KOPT-K1 (cell line): ENCODE results near the gene MSI2.

Source experiments
- H3K27ac ChIP-seq: fragments of 200-600 bp; sonication (generic); 2 replicates; pipeline ENCODE4 v1.5.1; 2016; ENCODE audit warnings: antibody characterized with exemption, mild to moderate bottlenecking, low read depth, low read length; ENCODE audit not compliant: poor library complexity, severe bottlenecking
- H3K36me3 ChIP-seq: fragments of 200-600 bp; sonication (generic); 2 replicates; pipeline ENCODE4 v1.5.1; 2017; ENCODE audit warnings: antibody characterized with exemption, mild to moderate bottlenecking, low read length, moderate library complexity; ENCODE audit not compliant: insufficient read depth
- H3K9me3 ChIP-seq: fragments of 200-600 bp; sonication (generic); 2 replicates; pipeline ENCODE4 v1.5.1; 2017; ENCODE audit warnings: antibody characterized with exemption, low read length, mild to moderate bottlenecking; ENCODE audit not compliant: insufficient read depth, poor library complexity, severe bottlenecking

The MSI2 gene

GRCh38 chr17:57363580-57363979 is 107.3 kb downstream of the MSI2 start:
- Histone ChIP-seq H3K27ac (peak overlapping the region; percentile 72), H3K36me3 (peaks cover 39% of the 10 kb centered on the region), H3K9me3 (no peaks in the 10 kb centered on the region)

- peak overlapping the region; percentile 72 for H3K27ac ChIP-seq
- H3K9me3 ChIP-seq: no peaks in the 10 kb centered on the region
- H3K36me3 ChIP-seq: peaks cover 39% of the 10 kb centered on the region
These were observed 107.8 kb downstream of the MSI2 start for GRCh38 chr17:57363998-57364643.

- peak overlapping the region; percentile 72 for H3K27ac ChIP-seq
- peaks cover 39% of the 10 kb centered on the region for H3K36me3 ChIP-seq
- no peaks in the 10 kb centered on the region for H3K9me3 ChIP-seq
These were observed 109.1 kb downstream of the MSI2 start for GRCh38 chr17:57365420-57365819.

GRCh38 chr17:57366177-57366557 is 109.8 kb downstream of the MSI2 start:
- peak overlapping the region; percentile 72 for H3K27ac ChIP-seq
- no peaks in the 10 kb centered on the region for H3K9me3 ChIP-seq
- H3K36me3 ChIP-seq: peaks cover 43% of the 10 kb centered on the region

- Histone ChIP-seq H3K36me3 (peaks cover 44% of the 10 kb centered on the region), H3K9me3 (no peaks in the 10 kb centered on the region), H3K27ac (peak overlapping the region; percentile 72)
These were observed 110.4 kb downstream of the MSI2 start for GRCh38 chr17:57366558-57367351.

GRCh38 chr17:57368637-57369336 is 112.5 kb downstream of the MSI2 start:
- Histone ChIP-seq H3K27ac (peak overlapping the region; percentile 72), H3K36me3 (peaks cover 43% of the 10 kb centered on the region), H3K9me3 (peaks cover 12% of the 10 kb centered on the region)

GRCh38 chr17:57369509-57369945 is 113.2 kb downstream of the MSI2 start:
- peaks cover 16% of the 10 kb centered on the region for H3K9me3 ChIP-seq
- H3K36me3 ChIP-seq: peaks cover 47% of the 10 kb centered on the region
- H3K27ac ChIP-seq: peak overlapping the region; percentile 72

- Histone ChIP-seq H3K27ac (peak overlapping the region; percentile 72), H3K36me3 (peaks cover 52% of the 10 kb centered on the region), H3K9me3 (peaks cover 16% of the 10 kb centered on the region)
These were observed 113.8 kb downstream of the MSI2 start for GRCh38 chr17:57370037-57370581.

- Histone ChIP-seq H3K27ac (peak overlapping the region; percentile 72), H3K36me3 (peaks cover 58% of the 10 kb centered on the region), H3K9me3 (peaks cover 16% of the 10 kb centered on the region)
These were observed 114.3 kb downstream of the MSI2 start for GRCh38 chr17:57370619-57371018.

- Histone ChIP-seq H3K27ac (no peak overlapping the region), H3K9me3 (peaks cover 16% of the 10 kb centered on the region), H3K36me3 (peaks cover 58% of the 10 kb centered on the region)
These were observed 115.8 kb downstream of the MSI2 start for GRCh38 chr17:57372156-57372555.

- Histone ChIP-seq H3K9me3 (peaks cover 16% of the 10 kb centered on the region), H3K27ac (no peak overlapping the region), H3K36me3 (peaks cover 63% of the 10 kb centered on the region)
These were observed 116.7 kb downstream of the MSI2 start for GRCh38 chr17:57373048-57373447.

GRCh38 chr17:57373756-57374155 is 117.4 kb downstream of the MSI2 start:
- Histone ChIP-seq H3K27ac (no peak overlapping the region), H3K36me3 (peaks cover 63% of the 10 kb centered on the region), H3K9me3 (peaks cover 16% of the 10 kb centered on the region)

- H3K27ac ChIP-seq: peak overlapping the region; percentile 27
- peaks cover 71% of the 10 kb centered on the region for H3K36me3 ChIP-seq
These were observed 118.9 kb downstream of the MSI2 start for GRCh38 chr17:57375040-57375769.

GRCh38 chr17:57375770-57376225 is 119.5 kb downstream of the MSI2 start:
- H3K36me3 ChIP-seq: peaks cover 76% of the 10 kb centered on the region
- peaks cover 16% of the 10 kb centered on the region for H3K9me3 ChIP-seq
- H3K27ac ChIP-seq: no peak overlapping the region

More at GRCh38 chr17:57375040-57375769, 118.9 kb downstream of the MSI2 start:
- H3K9me3 ChIP-seq: peaks cover 16% of the 10 kb centered on the region
